T-helper 1 cell (primary cell): Measurements from ENCODE around the gene UPK2.

Source experiments
- DNase-seq, 5 donors: peaks; one replicate each; pipeline ENCODE4 v3.0.0-alpha.2; 2012 to 2020

The UPK2 gene

GRCh38 chr11:118917481-118918127 is 38.5 kb upstream of the UPK2 start:
- DNase-seq, result peak in 4 of 5 donors; percentile 53 to 73 (median 58)

- no peak for DNase-seq
Measured at GRCh38 chr11:118918128-118918685, 37.9 kb upstream of the UPK2 start.

GRCh38 chr11:118918686-118919280 is 37.3 kb upstream of the UPK2 start:
- no peak for DNase-seq

- DNase-seq, result no peak
Measured at GRCh38 chr11:118921121-118921928, 34.8 kb upstream of the UPK2 start.

GRCh38 chr11:118921929-118922744 is 34.0 kb upstream of the UPK2 start:
- DNase-seq, result no peak

- DNase-seq, result no peak
Measured at GRCh38 chr11:118922745-118923627, 33.1 kb upstream of the UPK2 start.

GRCh38 chr11:118923721-118924587 is 32.1 kb upstream of the UPK2 start:
- DNase-seq, result peak in 1 of 5 donors; percentile 41

- peak in 2 of 5 donors; percentile 43 to 55 for DNase-seq
Measured at GRCh38 chr11:118924591-118925585, 31.2 kb upstream of the UPK2 start.

- no peak for DNase-seq
Measured at GRCh38 chr11:118927554-118928100, 28.5 kb upstream of the UPK2 start.

GRCh38 chr11:118928101-118928869 is 27.8 kb upstream of the UPK2 start:
- peak; percentile 90 to 96 (median 94) for DNase-seq

- DNase-seq, result peak in 3 of 5 donors; percentile 42 to 58 (median 46)
Measured at GRCh38 chr11:118928870-118929500, 27.1 kb upstream of the UPK2 start.

GRCh38 chr11:118929501-118930093 is 26.5 kb upstream of the UPK2 start:
- DNase-seq, result peak; percentile 73 to 81 (median 78)

- DNase-seq, result peak; percentile 69 to 88 (median 81)
Measured at GRCh38 chr11:118930094-118930712, 25.9 kb upstream of the UPK2 start.

GRCh38 chr11:118931571-118931970 is 24.5 kb upstream of the UPK2 start:
- DNase-seq, result no peak

GRCh38 chr11:118933486-118933885 is 22.6 kb upstream of the UPK2 start:
- no peak for DNase-seq

- DNase-seq, result no peak
Measured at GRCh38 chr11:118935376-118935775, 20.7 kb upstream of the UPK2 start.
